Measurements from ENCODE around the gene SMIM32. TPM values are rescaled to one million over a fixed set of nuclear protein-coding genes. Genes with fewer than 3 reads are reported as not detected.

Gene SMIM32
- total RNA-seq, 1 experiment from 2014 or later = not detected

DNA sequence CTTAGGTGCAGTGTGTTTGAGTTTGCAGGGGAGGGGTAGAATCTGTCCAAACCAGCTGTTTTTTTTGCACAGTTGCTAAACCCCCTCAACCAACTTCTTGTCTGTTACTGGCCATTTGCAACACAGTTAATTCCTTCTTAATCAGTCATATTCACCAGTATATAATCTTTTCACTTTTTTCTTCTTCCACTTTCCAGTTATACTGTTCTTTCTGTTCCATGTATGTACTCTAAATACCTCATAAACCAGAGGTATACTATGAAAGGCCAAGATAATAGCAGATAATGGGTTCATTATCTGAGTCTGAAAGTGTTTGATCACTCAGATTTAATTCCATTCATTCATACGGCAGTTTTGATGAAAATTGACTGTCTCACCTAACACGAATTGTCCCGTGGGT, 49.2 kb downstream of the SMIM32 start:
- BruUV-seq (replicated peaks) = no TSS peak
- H3K27ac ChIP-seq = no peak overlapping the region
- DNase-seq = no peak
- intact Hi-C loops (cut with micrococcal nuclease; ENCODE audit: unreplicated experiment) = no loop called here
- H4K20me1 ChIP-seq (ENCODE audit: insufficient read depth) = peaks cover 27% of the 10 kb centered on the region
- no peak overlapping the region for H3K4me2 ChIP-seq
- peaks cover 6% of the 10 kb centered on the region for H3K4me1 ChIP-seq (replicated peaks; ENCODE audit: insufficient read depth)
- H3K36me3 ChIP-seq (ENCODE audit: low read depth) = 0 out of 2 replicates have a peak, but pooled peaks cover 4% of the 10 kb centered on the region
- no peaks in the 10 kb centered on the region for H3K27me3 ChIP-seq (ENCODE audit: insufficient read depth, low read depth)
- H3F3A ChIP-seq (ENCODE audit: insufficient read depth, low read depth) = peaks cover 4% of the 10 kb centered on the region; the same call in 1 of the 2 replicates
- peaks cover 99% of the 10 kb centered on the region for H3K79me2 ChIP-seq (ENCODE audit: low read depth)
- ChIA-PET CTCF (no interaction called here), POLR2A (ENCODE audit: unreplicated experiment) (no interaction called here)
- H3K4me3 ChIP-seq = no peak overlapping the region
- H3K9me2 ChIP-seq (ENCODE audit: insufficient read depth) = no peaks in the 10 kb centered on the region
- TF ChIP-seq, protein P1, sequence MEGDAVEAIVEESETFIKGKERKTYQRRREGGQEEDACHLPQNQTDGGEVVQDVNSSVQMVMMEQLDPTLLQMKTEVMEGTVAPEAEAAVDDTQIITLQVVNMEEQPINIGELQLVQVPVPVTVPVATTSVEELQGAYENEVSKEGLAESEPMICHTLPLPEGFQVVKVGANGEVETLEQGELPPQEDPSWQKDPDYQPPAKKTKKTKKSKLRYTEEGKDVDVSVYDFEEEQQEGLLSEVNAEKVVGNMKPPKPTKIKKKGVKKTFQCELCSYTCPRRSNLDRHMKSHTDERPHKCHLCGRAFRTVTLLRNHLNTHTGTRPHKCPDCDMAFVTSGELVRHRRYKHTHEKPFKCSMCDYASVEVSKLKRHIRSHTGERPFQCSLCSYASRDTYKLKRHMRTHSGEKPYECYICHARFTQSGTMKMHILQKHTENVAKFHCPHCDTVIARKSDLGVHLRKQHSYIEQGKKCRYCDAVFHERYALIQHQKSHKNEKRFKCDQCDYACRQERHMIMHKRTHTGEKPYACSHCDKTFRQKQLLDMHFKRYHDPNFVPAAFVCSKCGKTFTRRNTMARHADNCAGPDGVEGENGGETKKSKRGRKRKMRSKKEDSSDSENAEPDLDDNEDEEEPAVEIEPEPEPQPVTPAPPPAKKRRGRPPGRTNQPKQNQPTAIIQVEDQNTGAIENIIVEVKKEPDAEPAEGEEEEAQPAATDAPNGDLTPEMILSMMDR (conservative IDR thresholded peaks at IDR 0.05) = no peak
- no peak for TF ChIP-seq EZH2 (IDR thresholded peaks at IDR 0.05; ENCODE audit: low read depth)
- no peaks in the 10 kb centered on the region for H3K9me3 ChIP-seq (ENCODE audit: insufficient read depth, low read depth)
- H2AFZ ChIP-seq = no peak overlapping the region

DNA sequence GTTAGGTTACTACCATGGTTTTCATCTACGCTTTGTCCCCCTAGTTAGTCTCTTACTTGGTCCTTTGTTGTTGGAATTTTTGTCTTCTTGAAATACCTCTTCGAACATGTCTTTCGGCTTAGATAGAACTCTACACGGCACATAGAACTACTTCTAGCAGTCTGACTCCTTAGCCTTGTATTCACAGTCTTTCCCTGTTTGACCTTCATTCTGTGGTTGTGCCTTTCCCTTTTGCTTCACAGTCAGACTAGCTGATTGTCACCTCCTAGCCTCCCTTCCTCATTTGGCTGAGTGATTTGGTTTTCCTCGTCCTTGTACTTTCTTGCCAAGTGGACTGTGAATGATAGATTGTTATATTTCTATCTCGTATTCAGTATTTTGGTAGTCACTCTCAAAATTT, 49.6 kb downstream of the SMIM32 start:
- no peaks in the 10 kb centered on the region for H3K9me3 ChIP-seq (ENCODE audit: insufficient read depth, low read depth)
- H3K36me3 ChIP-seq (ENCODE audit: low read depth) = 0 out of 2 replicates have a peak, but pooled peaks cover under 1% of the 10 kb centered on the region
- H3K9me2 ChIP-seq (ENCODE audit: insufficient read depth) = no peaks in the 10 kb centered on the region
- CTCF ChIA-PET = no interaction called here
- no peaks in the 10 kb centered on the region for H3F3A ChIP-seq (ENCODE audit: insufficient read depth, low read depth)
- POLR2A ChIA-PET (ENCODE audit: unreplicated experiment) = no interaction called here
- H3K4me1 ChIP-seq (replicated peaks; ENCODE audit: insufficient read depth) = 0 out of 2 replicates have a peak, but pooled peaks cover 1% of the 10 kb centered on the region
- no peak overlapping the region for H3K27ac ChIP-seq
- intact Hi-C loops (cut with micrococcal nuclease; ENCODE audit: unreplicated experiment) = no loop called here
- no peak for TF ChIP-seq EZH2 (IDR thresholded peaks at IDR 0.05; ENCODE audit: low read depth)
- TF ChIP-seq, protein P1 (conservative IDR thresholded peaks at IDR 0.05) = no peak
- DNase-seq = no peak
- peaks cover 99% of the 10 kb centered on the region for H3K79me2 ChIP-seq (ENCODE audit: low read depth)
- no peak overlapping the region for H3K4me3 ChIP-seq
- no peak overlapping the region for H3K4me2 ChIP-seq
- H3K27me3 ChIP-seq (ENCODE audit: insufficient read depth, low read depth) = no peaks in the 10 kb centered on the region
- peaks cover 27% of the 10 kb centered on the region for H4K20me1 ChIP-seq (ENCODE audit: insufficient read depth)
- H2AFZ ChIP-seq = no peak overlapping the region
- BruUV-seq (replicated peaks) = no TSS peak

GRCh38 chr5:136141561-136141960, 51.4 kb downstream of the SMIM32 start:
- H3K36me3 ChIP-seq (ENCODE audit: low read depth) = no peaks in the 10 kb centered on the region
- no peak for TF ChIP-seq EZH2 (IDR thresholded peaks at IDR 0.05; ENCODE audit: low read depth)
- TF ChIP-seq, protein P1 (conservative IDR thresholded peaks at IDR 0.05) = no peak
- no peak for DNase-seq
- no peaks in the 10 kb centered on the region for H3K27me3 ChIP-seq (ENCODE audit: insufficient read depth, low read depth)
- no peak overlapping the region for H3K4me2 ChIP-seq
- H3K27ac ChIP-seq = no peak overlapping the region
- BruUV-seq (replicated peaks) = no TSS peak
- no peak overlapping the region for H3K4me3 ChIP-seq
- H3K4me1 ChIP-seq (replicated peaks; ENCODE audit: insufficient read depth) = no peaks in the 10 kb centered on the region
- peaks cover 99% of the 10 kb centered on the region for H3K79me2 ChIP-seq (ENCODE audit: low read depth)
- H3K9me2 ChIP-seq (ENCODE audit: insufficient read depth) = no peaks in the 10 kb centered on the region
- ChIA-PET CTCF (no interaction called here), POLR2A (ENCODE audit: unreplicated experiment) (no interaction called here)
- H3F3A ChIP-seq (ENCODE audit: insufficient read depth, low read depth) = no peaks in the 10 kb centered on the region
- H4K20me1 ChIP-seq (ENCODE audit: insufficient read depth) = peaks cover 33% of the 10 kb centered on the region
- no peak overlapping the region for H2AFZ ChIP-seq
- H3K9me3 ChIP-seq (ENCODE audit: insufficient read depth, low read depth) = no peaks in the 10 kb centered on the region
- intact Hi-C loops (cut with micrococcal nuclease; ENCODE audit: unreplicated experiment) = no loop called here

Other genes starting within 250 kb of the SMIM32 start
- not detected in 2 replicates for gene LECT2, start 238.2 kb downstream of the SMIM32 start, total RNA-seq (2021)
- 430 and 437 TPM in 2 replicates for gene TGFBI, start 164.2 kb downstream of the SMIM32 start, total RNA-seq (2021)
- gene SMAD5, start 60.3 kb downstream of the SMIM32 start, total RNA-seq (2021) = 50.6 and 58.2 TPM in 2 replicates
- gene TRPC7, start 172.4 kb upstream of the SMIM32 start, total RNA-seq (2021) = not detected in 2 replicates